8988T (cell line): Measurements from ENCODE around the gene TAGLN2.

Experiments used
- DNase-seq: peaks from one replicate; pipeline ENCODE4 v3.0.0; 2011

Gene TAGLN2

DNA sequence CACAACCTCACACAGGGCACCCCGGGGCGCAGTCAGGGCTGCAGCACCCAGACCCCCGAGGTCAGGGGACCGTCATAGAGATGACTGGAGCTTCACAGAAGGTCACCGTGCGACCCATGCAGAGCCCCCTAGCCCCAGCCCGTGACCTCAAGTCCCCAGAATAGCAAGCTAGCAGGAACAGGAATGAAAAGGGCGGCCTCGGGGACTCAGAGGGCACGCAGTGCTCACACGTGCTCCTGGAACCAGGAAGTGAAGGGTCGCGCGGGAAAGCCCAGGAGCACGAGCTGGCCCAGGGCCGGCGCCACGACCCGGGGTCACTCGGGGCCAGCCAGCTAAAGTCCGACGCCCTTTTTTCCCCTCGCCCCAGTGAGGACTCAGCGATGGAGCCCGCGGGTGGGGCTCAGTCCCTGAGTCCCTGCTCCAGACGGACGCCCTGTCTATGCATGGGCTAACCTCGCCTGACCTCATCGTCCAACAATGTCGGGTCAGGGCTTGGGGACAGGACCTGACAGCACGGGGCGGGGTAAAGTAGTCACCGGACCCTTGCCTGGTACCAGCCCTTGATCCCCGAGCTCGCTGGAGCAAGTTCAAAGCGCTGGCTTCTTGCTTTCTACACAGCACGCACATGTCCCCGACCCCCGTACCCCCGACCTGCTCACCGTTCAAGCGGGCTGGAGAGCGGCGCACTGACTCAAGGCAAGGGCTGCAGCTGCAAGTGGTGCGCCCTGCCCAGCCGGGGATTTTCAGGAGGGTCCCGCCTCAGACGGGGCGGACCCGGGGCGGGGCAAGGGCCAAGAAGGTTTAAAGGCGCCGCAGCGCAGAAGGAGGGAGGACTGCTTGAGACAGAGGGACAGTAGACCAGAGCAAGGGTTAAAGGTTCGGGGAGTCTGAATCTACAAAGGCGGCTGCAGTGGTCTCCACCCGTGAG is at the start of gene TAGLN2:
TSS of gene TAGLN2 (minus strand) at position 717 of the 928 bp plus-strand sequence. CDS start 4,998 bp downstream, outside the sequence.
- peak; percentile 98 for DNase-seq

DNA sequence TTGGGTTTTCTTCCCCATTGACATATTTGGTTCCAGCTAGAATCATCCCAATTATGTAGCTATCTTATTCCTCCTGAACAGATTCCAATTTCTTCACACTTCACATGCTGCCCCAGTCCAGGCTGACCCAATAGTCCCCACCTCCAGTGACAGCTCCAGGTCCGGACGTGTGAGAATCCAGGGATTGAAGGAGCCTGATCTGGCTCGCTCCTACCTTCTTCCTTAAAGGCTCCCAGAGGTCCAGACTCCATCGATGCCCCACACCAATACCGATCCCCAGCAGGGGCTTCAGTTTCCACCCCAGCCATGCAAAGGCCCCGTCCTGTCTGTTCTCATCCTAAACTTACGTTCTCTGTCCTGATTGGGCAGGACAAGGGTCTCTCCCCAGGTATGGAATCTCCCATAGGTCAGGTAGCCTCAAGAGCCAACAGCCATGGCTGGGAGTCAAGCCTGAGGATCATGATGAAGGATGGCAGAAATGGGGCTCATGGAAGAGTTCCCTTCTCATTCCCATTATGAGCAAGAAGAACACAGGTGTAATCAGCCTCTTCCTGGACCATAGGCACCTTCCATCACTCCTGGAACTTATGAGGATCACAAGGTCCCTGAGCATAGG is 49.2 kb upstream of the TAGLN2 start:
- DNase-seq, result no peak

- no peak for DNase-seq
Observed at GRCh38 chr1:159973350-159973940, 48.1 kb upstream of the TAGLN2 start.

GRCh38 chr1:159972443-159973205 is 47.3 kb upstream of the TAGLN2 start:
- no peak for DNase-seq

GRCh38 chr1:159970932-159971342 is 45.6 kb upstream of the TAGLN2 start:
- DNase-seq, result no peak

DNA sequence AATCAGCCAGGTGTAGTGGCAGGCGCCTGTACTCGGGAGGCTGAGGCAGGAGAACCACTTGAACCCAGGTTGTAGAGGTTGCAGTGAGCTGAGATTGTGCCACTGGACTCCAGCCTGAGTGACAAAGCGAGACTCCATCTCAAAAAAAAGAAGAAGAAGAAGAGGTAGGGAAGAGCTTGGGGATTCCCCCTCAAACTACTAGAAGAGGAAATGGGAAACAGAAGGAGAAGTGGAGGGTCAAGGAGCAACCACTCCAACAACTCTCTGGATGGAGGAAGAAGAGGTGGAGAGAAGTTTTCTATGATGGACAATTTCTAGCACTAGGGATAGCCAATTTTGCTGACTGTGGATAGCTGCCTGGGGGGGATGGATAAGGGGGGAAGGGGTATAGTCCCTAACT is 43.6 kb upstream of the TAGLN2 start:
- no peak for DNase-seq

DNA sequence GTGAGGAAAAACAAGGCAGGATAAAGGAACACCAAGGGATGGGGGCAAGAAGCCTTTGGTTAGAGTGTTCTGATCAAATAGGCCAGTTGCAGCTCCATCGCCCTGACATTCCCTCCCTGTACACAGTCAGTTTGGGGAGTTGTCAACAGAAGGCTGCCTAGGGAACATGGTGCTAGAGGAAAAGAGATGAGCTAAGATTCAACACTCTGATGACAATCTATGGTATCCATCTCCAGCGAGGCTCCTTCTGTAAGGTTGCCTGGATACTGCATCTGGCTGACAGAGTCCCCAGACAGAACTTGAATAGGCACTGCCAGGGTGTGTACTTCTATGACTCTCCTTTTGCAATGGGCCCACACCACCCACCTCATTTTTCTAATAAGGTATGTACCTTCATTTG is 40.0 kb upstream of the TAGLN2 start:
- no peak for DNase-seq

- DNase-seq, result no peak
Observed at GRCh38 chr1:159964144-159964543, 38.8 kb upstream of the TAGLN2 start.

DNA sequence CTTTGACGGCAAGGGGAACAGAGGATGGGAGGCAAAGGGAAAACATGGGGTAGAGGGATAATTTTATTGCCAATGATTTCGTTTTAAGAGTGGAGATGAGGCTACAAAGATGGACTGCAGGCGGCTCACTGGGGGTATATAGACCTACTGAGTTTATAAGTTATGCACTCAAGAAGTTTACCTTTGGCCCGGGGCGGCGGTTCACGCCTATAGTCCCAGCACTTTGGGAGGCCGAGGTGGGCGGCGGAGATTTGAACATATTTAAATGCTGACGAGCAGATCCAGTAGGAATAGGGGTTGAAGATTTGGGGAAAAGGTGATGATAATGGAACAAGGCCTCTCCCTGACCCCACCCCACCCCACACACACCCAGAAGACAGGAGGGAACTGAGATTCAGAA is 36.9 kb upstream of the TAGLN2 start:
- no peak for DNase-seq

DNA sequence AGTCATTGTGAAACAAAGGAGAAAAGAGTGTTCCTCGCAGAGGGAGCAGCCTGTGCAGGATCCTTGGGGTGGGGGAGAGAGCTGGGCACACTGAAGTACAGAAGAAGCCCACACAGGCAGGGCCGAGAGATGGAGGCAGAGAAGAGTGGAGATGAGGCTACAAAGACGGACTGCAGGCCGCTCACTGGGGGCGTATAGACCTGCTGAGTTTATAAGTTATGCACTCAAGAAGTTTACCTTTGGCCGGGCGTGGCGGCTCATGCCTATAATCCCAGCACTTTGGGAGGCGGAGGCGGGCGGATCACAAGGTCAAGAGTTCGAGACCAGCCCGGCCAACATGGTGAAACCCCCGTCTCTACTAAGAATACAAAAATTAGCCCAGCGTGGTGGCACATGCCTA is 36.3 kb upstream of the TAGLN2 start:
- DNase-seq, result no peak

GRCh38 chr1:159960721-159961381 is 35.5 kb upstream of the TAGLN2 start:
- DNase-seq, result no peak

GRCh38 chr1:159959451-159959850 is 34.1 kb upstream of the TAGLN2 start:
- DNase-seq, result no peak

DNA sequence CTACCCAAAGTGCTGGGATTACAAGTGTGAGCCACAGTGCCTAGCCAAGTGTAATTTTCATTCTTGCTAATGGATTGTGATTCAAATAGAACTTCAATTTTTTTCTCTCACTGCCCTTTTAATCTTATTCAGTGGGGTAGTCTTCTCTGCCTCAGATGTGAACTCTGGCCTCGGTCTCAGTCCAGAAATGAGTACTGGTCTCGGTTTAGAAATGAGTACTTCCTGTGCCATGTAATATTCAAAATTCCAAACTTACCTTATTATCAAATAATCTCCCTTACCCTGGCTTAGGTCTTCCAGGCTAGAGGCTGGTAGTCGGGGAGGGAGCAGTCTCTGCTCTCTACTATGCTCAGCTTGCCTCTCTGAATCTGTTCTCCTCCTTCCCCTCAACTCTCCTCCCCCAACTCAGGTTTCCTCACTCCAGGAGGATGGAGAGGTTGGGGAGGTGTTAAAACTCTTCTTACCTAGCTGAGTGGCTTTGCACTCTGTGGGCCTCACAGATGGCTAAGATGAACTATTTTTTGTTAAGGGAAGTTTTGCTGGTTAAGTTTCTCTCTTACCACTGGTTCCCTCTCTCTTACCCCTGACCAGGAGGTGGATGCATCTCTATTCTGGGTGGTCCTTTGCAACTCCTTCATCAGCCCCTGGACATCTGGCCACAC is 33.5 kb upstream of the TAGLN2 start:
- no peak for DNase-seq

DNA sequence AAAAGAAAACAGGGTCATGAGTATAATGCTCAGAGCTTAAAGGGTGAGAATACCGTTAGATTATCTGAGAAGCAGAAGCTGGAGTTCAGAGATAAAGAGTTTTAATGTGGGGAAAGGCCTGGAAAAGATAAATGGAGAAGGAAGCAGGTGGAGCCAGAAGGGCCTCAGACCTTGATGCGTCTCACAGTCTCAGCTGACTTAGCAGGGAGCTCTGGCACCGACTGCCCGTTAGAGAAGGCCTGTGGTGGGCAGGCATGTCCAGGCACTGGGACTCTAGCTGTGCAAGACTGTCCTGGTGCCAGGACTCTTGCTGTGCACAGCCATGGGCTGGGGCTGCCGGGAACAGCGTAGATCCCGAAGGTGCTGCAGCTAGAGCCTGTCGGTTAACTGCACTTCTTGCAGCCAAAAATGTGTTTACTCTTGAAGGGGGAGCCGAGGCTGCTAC is 32.5 kb upstream of the TAGLN2 start:
- no peak for DNase-seq

- no peak for DNase-seq
Observed at GRCh38 chr1:159955456-159955855, 30.1 kb upstream of the TAGLN2 start.

GRCh38 chr1:159953536-159954515 is 28.5 kb upstream of the TAGLN2 start, which contains the start of gene SLAMF9:
Gene SLAMF9, minus strand, starts transcription at chr1:159954237. Its CDS starts 100 bp downstream, at chr1:159954137.
- DNase-seq, result no peak

DNA sequence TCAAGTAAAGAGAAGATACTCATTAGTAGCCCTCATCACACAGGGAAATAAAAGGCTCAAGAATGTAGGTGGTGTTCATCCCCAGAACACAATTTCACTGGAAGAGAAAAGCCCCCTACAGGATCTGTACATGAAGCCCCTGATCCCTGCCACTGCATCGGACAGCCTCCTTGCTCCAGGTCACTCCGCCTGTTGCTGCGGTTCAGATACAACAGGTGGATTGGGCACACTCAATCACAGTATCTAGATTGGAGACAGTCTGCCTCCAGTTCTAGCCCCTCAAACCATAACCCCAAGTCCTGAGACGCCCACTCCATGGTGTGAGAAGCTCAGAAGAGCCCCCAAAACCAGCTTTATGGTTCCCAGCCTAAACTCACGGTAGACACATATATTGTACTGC is 27.6 kb upstream of the TAGLN2 start:
- no peak for DNase-seq

DNA sequence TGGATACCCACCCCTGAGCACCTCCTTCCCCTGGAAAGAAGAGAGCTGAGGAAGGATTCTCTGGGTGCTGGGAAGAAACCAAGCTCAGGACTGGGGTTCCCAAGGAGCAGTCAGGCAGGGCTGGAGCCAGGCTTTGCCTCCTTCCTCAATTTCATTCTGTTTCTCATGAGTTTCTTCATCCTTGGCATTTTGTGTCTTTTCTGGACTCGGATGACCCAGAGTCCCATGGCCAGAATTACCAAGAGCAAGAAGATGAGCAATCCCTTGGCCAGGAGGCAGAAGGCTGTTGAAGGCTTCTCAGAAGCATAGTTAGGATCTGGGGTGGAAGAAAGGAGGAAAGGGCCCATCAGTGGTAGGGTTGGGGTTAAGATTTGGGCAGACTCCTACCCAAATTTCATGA is 26.2 kb upstream of the TAGLN2 start:
- no peak for DNase-seq

DNA sequence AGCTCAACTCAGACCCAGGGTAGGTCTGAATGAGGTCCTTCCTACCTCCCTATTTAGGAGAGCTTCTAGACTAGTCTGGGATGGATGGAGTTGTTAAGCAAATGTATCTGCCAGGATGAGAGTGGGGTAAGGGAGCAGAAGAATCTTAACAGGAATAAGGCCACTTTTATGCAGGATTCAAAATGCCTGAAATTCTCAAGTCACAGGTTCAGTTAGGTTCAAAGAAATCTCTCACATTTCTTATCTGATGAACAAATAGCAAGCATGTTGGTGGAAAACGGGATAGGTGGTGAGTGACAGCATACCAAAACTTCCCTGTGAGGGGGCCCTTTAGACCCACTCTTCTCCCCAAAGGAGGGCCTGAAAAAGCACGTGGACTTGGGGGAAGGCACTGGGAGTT is 25.7 kb upstream of the TAGLN2 start:
- DNase-seq, result no peak

DNA sequence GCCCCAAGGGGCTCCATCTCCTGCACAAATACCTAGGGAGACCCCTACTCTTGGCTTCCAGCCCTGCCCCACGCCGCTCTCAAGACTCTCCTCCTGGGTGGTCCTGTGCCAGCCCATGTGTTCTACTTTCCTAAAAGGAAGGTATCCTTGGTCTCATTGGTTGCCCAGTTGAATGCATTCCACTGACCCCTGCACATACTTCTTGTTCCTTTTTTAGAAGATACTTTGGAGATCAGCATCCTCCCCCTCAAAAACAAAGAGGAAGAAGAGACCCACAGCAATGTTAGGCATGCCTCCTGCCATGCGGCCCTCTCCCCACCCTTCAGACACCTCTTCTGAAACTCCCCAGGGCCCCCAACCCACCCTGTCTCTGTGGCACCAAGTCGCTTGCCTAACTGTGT is 24.7 kb upstream of the TAGLN2 start:
- DNase-seq, result no peak

DNA sequence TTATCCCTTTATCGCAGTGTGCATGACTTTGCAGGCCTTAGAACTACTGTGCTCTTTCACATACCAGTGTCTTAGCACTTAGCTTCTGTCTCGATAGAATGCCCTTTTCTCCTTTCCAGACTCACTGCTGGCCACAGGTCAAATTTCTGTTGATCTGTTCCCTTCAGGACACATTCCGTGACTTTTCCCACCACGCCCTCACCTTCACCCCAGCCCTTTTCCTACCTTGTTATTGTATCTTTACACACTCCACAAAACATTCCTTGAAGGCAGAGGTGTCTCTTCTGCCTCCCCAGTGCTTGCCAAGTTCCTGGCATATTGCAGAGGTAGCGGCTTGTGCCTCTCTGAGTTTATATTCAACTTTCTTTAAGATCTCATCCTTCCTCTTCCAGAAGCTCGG is 23.8 kb upstream of the TAGLN2 start:
- DNase-seq, result no peak
